ENCODE results near the gene ACOX2. TPM values are rescaled to one million over a fixed set of nuclear protein-coding genes. Genes with fewer than 3 reads are reported as not detected.

The ACOX2 gene
- total and polyA plus RNA-seq, 4 donors, result 11.1 to 33.3 (median 15.6) TPM

Other genes starting within 250 kb of the ACOX2 start
- gene RPP14, start 230.9 kb downstream of the ACOX2 start, total RNA-seq, result 10 to 100 TPM; 13.5 to 18.2 TPM
- gene RPP14, start 230.9 kb downstream of the ACOX2 start, polyA plus RNA-seq (ENCODE audit: insufficient read length in 2 of 2), result 10 to 100 TPM; 14.4 to 20.1 TPM
- 10 to 100 TPM; 10.2 to 12.1 TPM for gene HTD2, start 230.7 kb downstream of the ACOX2 start, total RNA-seq
- gene HTD2, start 230.7 kb downstream of the ACOX2 start, polyA plus RNA-seq (ENCODE audit: insufficient read length in 2 of 2), result 10 to 100 TPM; 12.2 to 12.5 TPM
- gene PXK, start 204.3 kb downstream of the ACOX2 start, total RNA-seq, result 10 to 100 TPM; 33.9 to 43.6 TPM
- 10 to 100 TPM; 44.0 to 53.3 TPM for gene PXK, start 204.3 kb downstream of the ACOX2 start, polyA plus RNA-seq (ENCODE audit: insufficient read length in 2 of 2)
- 100 to 1,000 TPM in 1 of 2 donors, 10 to 100 TPM in 1; 81.7 to 109 TPM for gene PDHB, start 103.4 kb downstream of the ACOX2 start, total RNA-seq
- gene PDHB, start 103.4 kb downstream of the ACOX2 start, polyA plus RNA-seq (ENCODE audit: insufficient read length in 2 of 2), result 100 to 1,000 TPM; 107 to 110 TPM
- 10 to 100 TPM; 26.6 to 29.7 TPM for gene KCTD6, start 45.1 kb downstream of the ACOX2 start, total RNA-seq
- gene KCTD6, start 45.1 kb downstream of the ACOX2 start, polyA plus RNA-seq (ENCODE audit: insufficient read length in 2 of 2), result 10 to 100 TPM; 35.1 TPM
- 10 to 100 TPM; 15.2 to 27.2 TPM for gene FAM107A, start 40.2 kb upstream of the ACOX2 start, total RNA-seq
- gene FAM107A, start 40.2 kb upstream of the ACOX2 start, polyA plus RNA-seq (ENCODE audit: insufficient read length in 2 of 2), result 10 to 100 TPM; 35.6 to 55.5 TPM
- gene FAM3D, start 129.6 kb upstream of the ACOX2 start, total RNA-seq, result under 1 TPM; 0.20 to 0.39 TPM
- under 1 TPM in 1 of 2 donors, not detected in 1; 0.17 TPM for gene FAM3D, start 129.6 kb upstream of the ACOX2 start, polyA plus RNA-seq (ENCODE audit: insufficient read length in 2 of 2)

All from spinal cord (tissue), 4 donors.